Stimulated activated CD8-positive, alpha-beta memory T cell treated with anti-CD3 and anti-CD28 coated beads, Interleukin-15, amount 100 ng/mL, for 4 hours (primary cell): ENCODE results near the gene COX7A2.
A peak's percentile ranks its signal among the peaks of the same experiment; 100 is the strongest.

Experiments
- DNase-seq, 2 donors: peaks; one replicate each; pipeline ENCODE4 v3.0.0-alpha.2; 2020; ENCODE audit warnings: low read depth in 2 of 2

The COX7A2 gene

DNA sequence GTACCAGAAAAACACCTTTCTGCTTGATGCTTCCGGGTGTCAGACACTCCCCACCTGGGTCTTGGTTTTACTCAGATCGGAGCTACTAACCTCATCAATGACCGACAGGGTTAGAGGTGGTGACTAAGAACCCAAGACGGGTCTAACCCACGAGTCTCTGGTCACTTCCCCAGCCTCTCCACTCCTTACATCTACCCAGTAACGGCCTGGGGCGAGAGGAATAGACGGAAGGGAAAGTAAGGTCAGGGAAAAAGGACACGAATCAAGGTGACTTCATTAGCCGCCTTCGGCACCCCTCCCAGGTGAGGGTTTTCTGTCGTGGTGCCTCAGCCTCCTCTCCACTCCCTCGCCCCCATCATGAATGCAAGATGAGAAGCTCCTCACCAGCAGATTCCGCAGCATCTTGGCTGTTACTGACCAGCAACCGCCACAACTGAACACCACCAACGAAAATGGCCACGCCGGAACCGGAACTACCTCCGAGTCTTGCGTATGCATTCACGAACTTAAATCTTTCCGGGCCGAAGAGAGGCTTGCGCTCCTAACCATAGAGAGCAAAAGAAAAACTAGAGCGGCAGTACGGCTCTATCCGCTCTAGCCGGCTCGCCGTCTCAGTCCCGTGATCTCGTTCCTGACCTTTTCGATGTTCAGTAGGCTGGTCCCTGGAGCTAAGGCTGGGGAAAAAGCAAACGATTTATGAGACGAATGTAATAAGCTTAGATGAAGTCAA is at the start of gene COX7A2:
COX7A2 (minus strand) TSS at position 469 of the 730 bp plus-strand sequence; CDS start at position 402, 67 bp downstream.
- DNase-seq: peak; percentile 63 to 77

GRCh38 chr6:75292555-75292954 is 49.0 kb upstream of the COX7A2 start:
- DNase-seq: no peak

GRCh38 chr6:75291744-75292143 is 48.1 kb upstream of the COX7A2 start:
- DNase-seq: no peak

DNA sequence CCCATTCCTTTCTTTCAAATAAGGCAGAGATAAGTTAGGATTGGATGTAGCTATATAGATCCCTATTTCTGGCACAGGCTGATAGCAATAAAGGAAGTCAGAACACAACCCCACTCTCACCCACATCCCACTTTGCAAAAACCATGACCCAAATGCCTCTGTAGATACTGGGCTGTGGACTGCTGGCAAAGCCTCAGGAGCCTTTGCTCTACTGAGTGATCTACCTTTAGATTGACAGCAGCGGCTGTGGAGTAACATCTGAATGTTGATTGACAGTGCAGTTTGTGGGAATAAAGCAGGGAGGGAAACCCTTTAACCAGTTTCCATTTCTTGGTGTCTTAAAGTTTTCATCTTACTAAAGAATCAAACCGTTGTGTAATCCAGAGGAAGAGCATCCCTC is 47.7 kb upstream of the COX7A2 start:
- DNase-seq: no peak

DNA sequence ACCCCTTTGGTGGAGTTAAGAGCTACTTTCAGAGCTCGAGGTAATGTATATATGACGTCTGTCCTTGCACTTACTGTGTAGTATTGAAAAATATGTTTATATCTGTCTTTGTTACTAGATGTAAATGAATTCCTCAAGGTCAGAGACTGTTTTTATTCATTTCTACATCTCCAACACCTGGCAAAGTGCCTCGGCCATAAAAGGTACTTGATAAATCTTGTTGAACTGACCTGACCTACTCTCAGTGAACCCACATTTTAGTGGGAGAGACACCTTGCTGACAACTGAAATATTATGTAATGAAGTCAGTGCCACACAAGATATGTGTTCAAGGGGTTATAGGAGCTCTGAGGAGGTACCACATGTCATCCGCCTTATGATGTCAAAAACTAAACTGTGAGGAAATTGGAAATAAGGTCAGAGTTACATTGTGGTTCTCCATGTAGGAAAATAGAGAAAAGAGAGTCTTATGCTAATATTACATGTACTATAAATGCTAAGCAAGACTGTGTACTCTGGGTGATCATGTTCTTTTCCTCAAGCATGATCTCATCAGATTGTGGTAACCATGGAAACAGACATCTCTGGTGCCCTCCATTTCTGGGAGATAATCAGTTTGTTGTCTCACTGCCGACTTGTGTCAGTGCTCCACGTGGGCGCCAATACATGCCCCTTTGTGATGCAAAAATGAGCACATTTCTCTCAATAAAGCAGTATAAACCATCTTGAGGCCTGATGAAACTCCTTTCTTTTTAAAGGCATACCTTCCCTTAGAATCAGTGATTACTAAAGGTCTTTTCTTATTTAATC is 46.7 kb upstream of the COX7A2 start:
- no peak for DNase-seq

DNA sequence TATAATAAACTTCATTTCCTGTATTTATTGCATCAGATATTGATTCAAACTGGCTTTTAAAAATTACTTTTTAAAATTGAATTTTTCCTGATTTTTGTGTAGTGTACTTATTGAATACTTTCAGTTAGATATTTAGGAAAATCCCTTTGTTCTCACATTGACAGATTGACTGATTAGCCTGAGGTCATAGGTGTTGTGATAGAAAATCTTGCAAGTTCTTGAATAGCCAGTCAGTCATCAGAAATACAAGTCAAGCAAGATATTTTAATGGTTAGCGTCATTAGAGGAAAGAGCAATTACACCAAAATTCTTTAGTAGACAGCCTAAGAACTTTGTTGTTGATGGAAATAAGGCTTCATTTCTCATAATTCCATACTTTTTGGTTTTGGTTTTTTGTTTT is 44.4 kb upstream of the COX7A2 start:
- DNase-seq: no peak

- DNase-seq: no peak
Measured at GRCh38 chr6:75287424-75287823, 43.8 kb upstream of the COX7A2 start.

DNA sequence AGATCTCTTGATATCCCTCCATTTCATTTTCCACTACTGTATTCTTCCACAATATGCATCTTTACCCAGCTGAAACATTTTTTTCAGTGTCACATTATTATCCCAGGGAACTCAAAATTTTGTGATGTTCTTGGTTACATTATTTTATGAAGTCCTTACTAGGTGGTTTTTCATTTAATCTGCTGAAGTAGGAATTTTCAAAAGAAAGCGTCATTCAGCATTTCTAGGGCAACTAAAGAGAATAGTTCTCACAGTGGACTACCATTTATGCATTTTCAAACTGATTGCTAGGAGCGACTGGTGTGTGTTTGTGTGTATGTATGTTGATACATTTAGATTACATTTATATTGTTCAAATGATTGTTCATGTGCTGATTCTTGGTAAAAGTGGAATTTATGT is 43.4 kb upstream of the COX7A2 start:
- DNase-seq: no peak

DNA sequence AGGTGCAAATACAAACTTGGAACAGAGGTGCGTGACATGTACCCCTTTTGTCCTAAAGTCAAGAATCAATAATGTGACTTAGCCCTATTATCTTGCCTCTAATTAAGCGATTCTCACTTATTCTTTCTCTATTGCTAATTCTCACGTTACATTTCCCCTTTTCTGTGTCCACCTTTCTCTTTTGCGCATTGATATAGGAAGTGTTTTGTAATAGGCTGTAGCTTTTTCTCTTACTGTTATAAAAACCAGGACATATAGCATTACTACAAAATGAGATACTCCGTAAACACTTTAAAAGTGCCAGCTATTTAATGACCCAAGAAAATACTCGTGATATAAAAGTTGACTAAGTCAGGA is 41.7 kb upstream of the COX7A2 start:
- no peak for DNase-seq

DNA sequence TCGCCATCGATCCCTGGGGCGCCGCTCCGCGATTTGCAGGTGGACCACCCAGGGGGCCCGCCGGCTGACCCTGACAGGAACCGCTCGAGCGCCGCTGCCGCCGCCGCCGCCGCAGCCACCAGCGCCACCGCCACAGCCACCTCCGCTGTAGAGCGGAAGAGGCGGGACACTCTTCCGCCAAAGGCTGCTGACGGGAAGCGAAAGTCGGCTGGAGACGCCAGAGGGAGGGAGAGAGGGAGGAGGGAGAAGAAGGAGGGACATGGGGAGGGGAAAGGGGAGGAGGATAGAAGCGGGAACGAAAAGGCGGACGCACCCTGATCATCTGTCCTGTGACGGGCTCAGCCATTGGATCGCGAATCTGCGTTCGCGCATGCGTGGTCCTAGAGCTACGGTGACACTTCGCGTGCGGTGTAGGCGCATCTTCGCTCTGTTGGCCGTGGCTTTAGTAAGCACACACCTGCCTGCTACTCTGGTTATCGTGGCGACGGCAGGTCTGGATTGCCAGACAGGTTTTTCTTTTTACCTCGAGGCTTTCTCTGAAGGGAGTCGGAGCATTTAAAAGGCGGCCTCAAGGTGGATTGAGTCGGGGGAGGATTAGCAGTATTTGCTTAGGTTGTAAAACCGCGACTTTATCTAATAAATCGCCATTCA is 41.2 kb upstream of the COX7A2 start, which contains the start of gene TMEM30A:
TMEM30A (minus strand) TSS at position 161 of the 651 bp plus-strand sequence; CDS start at position 7, 154 bp downstream.
- DNase-seq: peak; percentile 90 to 95

GRCh38 chr6:75283907-75284631 is 40.5 kb upstream of the COX7A2 start:
- DNase-seq: peak in 1 of 2 donors; percentile 1

DNA sequence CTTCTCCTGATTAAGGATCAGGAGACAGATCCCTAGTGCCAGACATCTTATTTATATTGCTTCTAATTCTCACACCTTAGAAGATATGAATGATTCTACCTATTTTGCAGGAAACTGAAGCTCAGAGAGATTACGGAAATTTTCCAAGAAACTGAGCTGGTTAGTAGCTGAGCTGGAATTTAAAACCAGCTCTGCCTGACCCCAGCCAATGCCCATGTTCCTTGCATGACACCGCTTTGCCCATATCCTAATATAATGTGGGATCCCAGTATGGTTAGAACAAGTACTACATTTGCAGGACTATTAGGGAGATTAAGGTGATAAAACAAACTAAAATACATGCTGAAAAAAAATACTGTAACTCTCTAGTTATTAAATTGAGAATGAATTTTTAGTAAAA is 39.1 kb upstream of the COX7A2 start:
- DNase-seq: no peak

- DNase-seq: no peak
Measured at GRCh38 chr6:75281653-75282052, 38.1 kb upstream of the COX7A2 start.

GRCh38 chr6:75280131-75280855 is 36.7 kb upstream of the COX7A2 start:
- DNase-seq: no peak

- no peak for DNase-seq
Measured at GRCh38 chr6:75279418-75279817, 35.8 kb upstream of the COX7A2 start.

DNA sequence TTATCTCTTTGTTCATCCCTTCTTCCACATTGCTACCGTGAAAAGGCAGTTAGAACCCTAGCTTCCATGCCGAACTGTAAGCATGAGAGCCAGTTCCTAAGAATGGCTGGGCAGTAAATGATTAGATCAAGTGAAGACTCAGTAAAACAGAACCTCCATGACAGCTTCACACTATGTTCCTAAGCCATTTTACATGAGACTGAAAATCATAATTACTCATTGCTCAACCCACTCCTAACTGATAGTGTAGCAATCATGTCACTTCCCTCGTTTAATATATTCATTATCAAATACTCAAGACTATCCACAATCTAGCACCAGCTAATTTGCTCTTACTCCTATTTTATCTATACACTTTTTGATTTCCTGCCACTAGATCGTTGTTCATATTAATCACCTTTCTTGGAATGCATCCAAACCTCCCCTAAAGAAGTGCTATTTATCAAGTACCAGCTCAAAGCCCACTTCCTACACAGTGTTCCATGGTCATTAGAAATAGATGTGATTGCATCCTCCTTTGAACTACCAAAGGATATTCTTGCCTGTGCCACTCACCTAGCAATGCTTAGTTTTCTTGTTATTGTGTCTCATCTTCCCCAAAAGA is 35.0 kb upstream of the COX7A2 start:
- no peak for DNase-seq

- no peak for DNase-seq
Measured at GRCh38 chr6:75275067-75275466, 31.5 kb upstream of the COX7A2 start.

- DNase-seq: no peak
Measured at GRCh38 chr6:75273009-75273408, 29.4 kb upstream of the COX7A2 start.

GRCh38 chr6:75272145-75272840 is 28.7 kb upstream of the COX7A2 start:
- no peak for DNase-seq

- no peak for DNase-seq
Measured at GRCh38 chr6:75268988-75269354, 25.4 kb upstream of the COX7A2 start.
